HG03558 (cell line): ENCODE data around the gene SORCS3.

ENCODE experiments used
- ATAC-seq: cut with Tn5 transposase; IDR thresholded peaks from one replicate; pipeline ENCODE4 v1.9.1; 2021; ENCODE audit warnings: moderate number of reproducible peaks; ENCODE audit not compliant: unreplicated experiment; ENCODE audit errors: extremely low read depth

The SORCS3 gene

GRCh38 chr10:104819731-104820130 is 178.6 kb downstream of the SORCS3 start:
- no peak for ATAC-seq

GRCh38 chr10:104822088-104822487 is 181.0 kb downstream of the SORCS3 start:
- no peak for ATAC-seq

- no peak for ATAC-seq
These were observed 183.4 kb downstream of the SORCS3 start for GRCh38 chr10:104824380-104825006.

- ATAC-seq: no peak
These were observed 190.2 kb downstream of the SORCS3 start for GRCh38 chr10:104831272-104831671.

GRCh38 chr10:104834580-104834979 is 193.5 kb downstream of the SORCS3 start:
- no peak for ATAC-seq

GRCh38 chr10:104835422-104835821 is 194.3 kb downstream of the SORCS3 start:
- ATAC-seq: no peak

GRCh38 chr10:104842704-104843103 is 201.6 kb downstream of the SORCS3 start:
- ATAC-seq: no peak

- no peak for ATAC-seq
These were observed 203.0 kb downstream of the SORCS3 start for GRCh38 chr10:104844073-104844472.

GRCh38 chr10:104850023-104850422 is 208.9 kb downstream of the SORCS3 start:
- ATAC-seq: no peak

- ATAC-seq: no peak
These were observed 227.0 kb downstream of the SORCS3 start for GRCh38 chr10:104867966-104868598.

GRCh38 chr10:104872691-104873090 is 231.6 kb downstream of the SORCS3 start:
- no peak for ATAC-seq

GRCh38 chr10:104873161-104873560 is 232.1 kb downstream of the SORCS3 start:
- no peak for ATAC-seq

GRCh38 chr10:104875561-104875960 is 234.5 kb downstream of the SORCS3 start:
- no peak for ATAC-seq

GRCh38 chr10:104880624-104881398 is 239.7 kb downstream of the SORCS3 start:
- ATAC-seq: no peak

GRCh38 chr10:104881740-104882139 is 240.7 kb downstream of the SORCS3 start:
- ATAC-seq: no peak

- ATAC-seq: peak; percentile 61
These were observed 252.0 kb downstream of the SORCS3 start for GRCh38 chr10:104892879-104893617.

GRCh38 chr10:104893701-104894100 is 252.6 kb downstream of the SORCS3 start:
- no peak for ATAC-seq

- no peak for ATAC-seq
These were observed 253.6 kb downstream of the SORCS3 start for GRCh38 chr10:104894681-104895080.

- ATAC-seq: no peak
These were observed 254.5 kb downstream of the SORCS3 start for GRCh38 chr10:104895541-104895940.

- no peak for ATAC-seq
These were observed 254.9 kb downstream of the SORCS3 start for GRCh38 chr10:104895981-104896380.

GRCh38 chr10:104897696-104898095 is 256.6 kb downstream of the SORCS3 start:
- no peak for ATAC-seq
